ENCODE data around the gene ARHGAP5.
"Not testable (repeated sequence)": the region's sequence is repeated elsewhere in the genome, so short reads cannot be mapped to it uniquely, and the experiment has no call there.

ARHGAP5 gene

GRCh38 chr14:32110548-32110896 lies 33.4 kb downstream of the ARHGAP5 start:
- DNase-seq: no peak

DNA sequence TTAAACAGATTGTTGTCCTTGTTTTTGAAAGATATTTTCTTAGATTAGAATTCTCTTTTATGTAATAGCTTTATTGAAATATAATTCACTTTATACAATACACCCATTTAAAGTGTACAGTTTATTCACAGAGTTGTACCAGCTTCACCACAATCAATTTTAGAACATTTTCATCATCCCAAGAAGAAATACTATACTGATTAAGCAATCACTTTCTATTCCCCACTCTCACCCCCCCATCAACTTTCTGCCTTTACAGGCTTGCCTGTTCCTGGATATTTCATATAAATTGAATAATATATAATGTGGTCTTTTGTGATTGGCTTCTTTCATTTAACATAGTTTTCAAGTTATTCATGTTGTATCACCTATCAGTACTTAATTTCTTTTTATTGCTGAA lies 44.4 kb downstream of the ARHGAP5 start:
- no peak for DNase-seq

DNA sequence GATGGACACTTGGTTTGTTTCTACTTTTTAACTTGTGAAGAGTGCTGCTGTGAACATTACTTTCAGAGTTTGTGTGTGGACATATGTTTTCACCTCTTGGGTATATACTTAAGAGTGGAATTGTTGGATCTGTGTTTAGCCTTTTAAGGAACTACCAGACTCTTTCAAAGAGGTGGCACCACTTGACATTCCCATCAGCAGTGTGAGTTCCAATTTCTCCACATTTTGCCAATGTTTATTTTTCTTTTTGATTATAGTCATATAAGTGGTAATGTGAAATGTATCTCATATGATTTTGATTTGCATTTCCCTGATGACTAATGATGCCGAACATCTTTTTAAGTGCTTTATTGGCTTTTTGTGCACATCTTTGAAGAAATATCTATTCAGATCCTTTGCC lies 44.8 kb downstream of the ARHGAP5 start:
- DNase-seq: no peak

DNA sequence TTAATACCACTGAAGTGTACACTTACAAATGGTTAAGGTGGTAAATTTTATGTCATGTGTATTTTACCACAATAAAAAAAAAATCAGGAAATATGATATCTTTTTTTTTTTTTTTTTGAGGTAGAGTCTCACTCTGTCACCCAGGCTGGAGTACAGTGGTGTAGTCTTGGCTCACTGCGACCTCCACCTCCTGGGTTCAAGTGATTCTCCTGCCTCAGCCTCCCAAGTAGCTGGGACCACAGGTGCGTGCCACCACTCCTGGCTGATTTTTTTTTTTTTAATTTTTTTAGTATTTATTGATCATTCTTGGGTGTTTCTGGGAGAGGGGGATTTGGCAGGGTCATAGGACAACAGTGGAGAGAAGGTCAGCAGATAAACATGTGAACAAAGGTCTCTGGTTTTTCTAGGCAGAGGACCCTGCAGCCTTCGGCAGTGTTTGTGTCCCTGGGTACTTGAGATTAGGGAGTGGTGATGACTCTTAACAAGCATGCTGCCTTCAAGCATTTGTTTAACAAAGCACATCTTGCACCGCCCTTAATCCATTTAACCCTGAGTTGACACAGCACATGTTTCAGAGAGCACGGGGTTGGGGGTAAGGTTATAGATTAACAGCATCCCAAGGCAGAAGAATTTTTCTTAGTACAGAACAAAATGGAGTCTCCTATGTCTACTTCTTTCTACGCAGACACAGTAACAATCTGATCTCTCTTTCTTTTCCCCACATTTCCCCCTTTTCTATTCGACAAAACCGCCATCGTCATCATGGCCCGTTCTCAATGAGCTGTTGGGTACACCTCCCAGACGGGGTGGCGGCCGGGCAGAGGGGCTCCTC lies 50.0 kb downstream of the ARHGAP5 start:
- DNase-seq: not testable (repeated sequence)

DNA sequence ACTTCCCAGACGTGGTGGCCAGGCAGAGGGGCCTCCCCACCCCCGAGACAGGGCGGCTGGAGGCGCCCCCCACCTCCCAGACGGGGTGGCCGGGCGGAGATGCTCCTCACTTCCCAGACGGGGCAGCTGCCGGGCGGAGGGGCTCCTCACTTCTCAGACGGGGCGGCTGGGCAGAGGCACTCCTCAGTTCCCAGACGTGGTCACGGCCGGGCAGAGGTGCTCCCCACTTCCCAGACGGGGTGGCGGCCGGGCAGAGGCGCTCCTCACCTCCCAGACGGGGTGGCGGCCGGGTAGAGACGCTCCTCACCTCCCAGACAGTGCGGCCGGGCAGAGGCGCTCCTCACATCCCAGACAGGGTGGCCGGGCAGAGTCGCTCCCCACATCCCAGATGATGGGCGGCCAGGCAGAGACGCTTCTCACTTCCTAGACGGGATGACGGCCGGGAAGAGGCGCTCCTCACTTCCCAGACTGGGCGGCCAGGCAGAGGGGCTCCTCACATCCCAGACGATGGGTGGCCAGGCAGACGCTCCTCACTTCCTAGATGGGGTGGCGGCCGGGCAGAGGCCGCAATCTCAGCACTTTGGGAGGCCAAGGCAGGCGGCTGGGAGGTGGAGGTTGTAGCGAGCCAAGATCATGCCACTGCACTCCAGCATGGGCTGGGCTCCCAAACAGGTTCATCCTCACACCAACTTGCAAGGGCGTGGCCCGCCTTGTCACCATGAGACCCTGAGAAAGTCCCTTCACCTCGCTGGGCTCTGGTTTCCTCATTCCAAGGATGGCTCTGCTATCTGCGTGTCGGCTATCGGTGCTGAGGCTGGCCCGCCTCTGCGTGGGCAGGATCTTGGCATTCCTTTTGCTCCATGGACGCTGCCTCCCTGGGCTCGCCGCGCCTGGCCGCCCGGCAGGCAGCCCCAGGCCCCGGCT lies 50.9 kb downstream of the ARHGAP5 start:
- DNase-seq: not testable (repeated sequence)

DNA sequence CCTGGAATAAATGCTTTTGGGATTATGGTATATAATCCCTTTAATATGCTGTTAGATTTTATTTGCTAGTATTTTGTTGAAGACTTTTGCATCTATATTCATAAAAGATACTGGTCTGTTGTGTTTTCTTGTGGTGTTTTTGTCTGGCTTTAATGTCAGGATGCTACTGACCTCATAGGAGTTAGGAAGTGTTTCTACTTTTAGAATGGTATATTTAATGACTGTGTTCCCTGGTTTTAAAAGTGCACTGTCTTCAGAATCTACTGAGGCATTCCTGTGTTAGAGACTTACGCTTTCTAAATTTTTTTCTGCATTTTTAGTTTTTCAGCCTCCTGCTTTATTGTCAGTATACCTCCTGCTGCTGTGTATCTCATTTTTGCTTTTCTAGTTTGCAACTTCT lies 51.6 kb downstream of the ARHGAP5 start:
- DNase-seq: no peak

DNA sequence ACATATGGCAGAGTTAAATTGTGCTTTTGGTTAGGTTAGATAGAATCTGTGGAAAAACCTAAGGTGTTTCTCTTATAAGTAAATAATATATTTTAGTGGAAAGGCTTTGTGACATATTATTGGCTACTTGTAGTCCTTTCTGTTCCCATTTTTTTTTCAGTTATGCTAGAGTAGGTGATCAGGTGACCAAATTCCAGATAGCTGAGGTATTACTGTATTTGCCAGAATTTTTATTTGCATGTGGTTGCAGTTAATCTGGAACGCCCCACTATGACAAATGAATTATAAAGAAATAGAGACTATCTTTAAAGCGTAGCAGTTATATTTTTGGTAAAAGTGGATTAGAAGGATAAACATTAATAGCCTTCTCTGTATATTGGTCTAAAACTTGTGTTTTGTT lies 52.0 kb downstream of the ARHGAP5 start:
- no peak for DNase-seq

DNA sequence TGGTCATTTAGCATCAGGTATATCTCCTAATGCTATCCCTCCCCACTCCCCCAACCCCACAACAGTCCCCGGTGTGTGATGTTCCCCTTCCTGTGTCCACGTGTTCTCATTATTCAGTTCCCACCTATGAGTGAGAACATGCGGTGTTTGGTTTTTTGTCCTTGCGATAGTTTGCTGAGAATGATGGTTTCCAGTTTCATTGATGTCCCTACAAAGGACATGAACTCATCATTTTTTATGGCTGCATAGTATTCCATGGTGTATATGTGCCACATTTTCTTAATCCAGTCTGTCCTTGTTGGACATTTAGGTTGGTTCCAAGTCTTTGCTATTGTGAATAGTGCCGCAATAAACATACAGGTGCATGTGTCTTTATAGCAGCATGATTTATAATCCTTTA lies 54.6 kb downstream of the ARHGAP5 start:
- DNase-seq: not testable (repeated sequence)

DNA sequence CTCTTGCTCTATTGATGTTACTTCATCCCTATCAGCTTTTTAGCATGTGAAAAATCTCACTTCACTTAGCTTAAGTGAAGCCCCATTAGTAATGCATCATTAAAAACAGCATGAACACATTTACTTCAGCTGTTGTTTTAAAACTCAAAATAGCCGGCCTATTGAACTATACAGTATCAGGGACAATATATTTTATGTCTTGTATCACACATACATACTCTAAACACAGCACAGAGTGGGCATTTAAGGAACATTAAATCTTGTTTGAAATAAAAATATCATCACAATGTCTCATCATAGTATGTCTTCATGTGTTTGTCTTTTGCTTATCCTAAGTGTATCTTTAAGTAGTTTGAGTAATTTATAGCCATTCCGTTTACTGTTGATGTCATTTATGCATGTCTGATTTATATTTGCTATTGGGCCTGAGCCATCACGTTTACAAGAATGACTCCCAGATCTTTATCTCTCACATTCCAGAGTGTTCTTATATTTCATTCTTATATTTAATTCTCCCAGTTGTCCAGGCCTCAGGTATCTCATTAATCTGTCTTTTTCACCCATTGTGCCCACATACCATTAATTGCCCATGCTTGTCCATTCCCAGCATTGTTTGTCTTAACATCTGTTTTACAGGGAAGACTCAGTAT lies 57.5 kb downstream of the ARHGAP5 start:
- DNase-seq: no peak

DNA sequence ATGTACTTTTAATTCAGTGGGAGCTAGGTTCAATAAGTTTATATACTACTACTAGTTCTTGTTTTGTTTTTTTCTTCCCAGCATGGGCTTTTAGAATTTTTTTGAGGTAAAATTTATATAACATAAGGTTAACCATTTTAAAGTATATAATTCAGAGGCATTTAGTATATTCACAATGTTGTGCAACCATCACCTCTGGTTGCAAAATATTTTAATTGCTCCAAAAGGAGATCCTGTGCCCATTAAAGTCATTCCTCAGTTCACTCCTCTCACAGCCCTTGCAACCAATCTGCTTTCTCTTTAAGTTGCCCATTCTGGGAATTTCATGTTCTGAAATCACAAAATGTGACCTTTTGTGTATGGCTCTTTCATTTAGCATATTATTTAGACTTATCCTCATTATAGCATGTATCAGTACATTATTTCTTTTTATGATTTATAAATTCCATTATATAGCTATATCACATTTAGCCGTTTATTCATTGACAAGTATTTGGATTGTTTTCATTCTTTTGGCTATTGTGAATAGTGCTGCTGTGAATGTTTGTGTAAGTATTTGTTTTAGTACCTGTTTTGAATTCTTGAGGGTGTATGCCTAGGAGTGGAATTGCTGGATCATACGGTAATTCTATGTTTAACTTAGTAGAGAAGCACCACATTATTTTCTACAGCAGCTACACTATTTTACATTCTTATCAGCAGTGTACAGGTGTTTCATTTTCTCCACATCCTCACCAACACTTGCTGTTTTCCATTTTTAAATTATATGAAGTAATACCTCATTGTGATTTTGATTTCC lies 59.1 kb downstream of the ARHGAP5 start:
- no peak for DNase-seq

- no peak for DNase-seq
Measured at GRCh38 chr14:32137313-32137712, 60.2 kb downstream of the ARHGAP5 start.

GRCh38 chr14:32137892-32138291 lies 60.8 kb downstream of the ARHGAP5 start:
- DNase-seq: no peak

DNA sequence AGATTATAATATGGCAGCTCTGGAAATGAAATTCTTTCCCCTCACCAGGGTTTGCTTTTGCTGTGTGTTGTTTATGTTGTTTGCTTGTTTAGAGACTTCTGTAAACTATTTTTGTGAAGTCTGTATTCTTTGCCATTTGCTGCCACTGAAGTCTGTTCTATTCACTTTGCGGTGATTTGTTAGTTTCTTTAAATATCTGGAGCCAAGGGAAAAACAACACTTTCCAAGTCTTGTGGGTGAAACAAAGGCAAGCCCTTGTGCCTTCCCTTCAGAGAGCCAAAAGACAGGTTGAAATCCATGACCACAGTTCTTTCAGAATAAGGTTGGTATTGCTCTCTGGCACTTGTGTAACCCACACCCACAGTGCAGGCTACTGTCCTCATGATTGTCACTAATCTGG lies 65.2 kb downstream of the ARHGAP5 start:
- DNase-seq: no peak

DNA sequence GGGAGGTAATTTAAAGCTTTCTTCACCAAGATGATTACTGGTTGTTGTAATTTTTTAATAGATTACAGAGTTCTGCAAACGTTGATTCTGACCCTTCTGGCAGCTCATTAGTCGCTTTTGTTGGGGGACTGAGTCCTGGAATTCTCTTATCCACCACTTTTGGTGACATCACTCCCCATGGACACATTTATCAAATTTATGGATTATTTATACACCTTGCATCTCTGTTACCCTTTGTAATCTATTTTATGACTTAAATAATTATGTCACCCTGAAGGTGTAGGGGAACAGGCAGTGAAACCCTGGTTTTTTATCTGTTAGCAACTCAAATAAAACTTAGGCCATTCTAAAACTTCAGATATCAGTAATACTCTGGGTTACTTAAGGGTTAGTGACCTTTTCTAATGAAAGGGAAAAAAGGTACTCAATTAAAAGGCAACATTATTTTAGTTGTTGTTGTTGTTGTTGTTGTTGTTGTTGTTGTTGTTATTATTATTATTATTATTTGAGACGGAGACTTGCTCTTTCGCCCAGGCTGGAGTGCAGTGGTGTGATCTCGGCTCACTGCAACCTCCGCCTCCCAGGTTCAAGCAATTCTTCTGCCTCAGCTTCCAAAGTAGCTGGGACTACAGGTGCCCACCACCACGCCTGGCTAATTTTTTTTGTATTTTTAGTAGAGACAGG lies 65.8 kb downstream of the ARHGAP5 start:
- no peak for DNase-seq

- DNase-seq: no peak
Measured at GRCh38 chr14:32150392-32150791, 73.3 kb downstream of the ARHGAP5 start.

DNA sequence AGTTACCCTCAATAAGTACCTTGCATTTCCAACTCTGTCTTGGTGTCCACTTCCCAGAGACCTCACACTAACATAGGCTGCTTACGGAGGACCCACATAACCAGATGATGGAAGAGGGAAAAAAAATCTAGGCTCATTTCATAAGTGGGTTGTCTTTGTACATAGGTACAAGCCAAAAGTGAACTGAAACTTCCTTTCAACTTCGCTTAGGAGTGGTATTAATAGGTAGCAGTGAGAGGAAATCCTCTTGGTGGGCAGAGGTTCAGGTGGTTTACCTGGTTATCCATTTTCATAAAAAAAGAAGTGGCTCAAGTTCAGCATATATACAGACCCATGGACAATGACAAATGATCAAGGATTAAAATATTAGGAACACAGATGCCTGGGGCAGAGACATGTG lies 88.9 kb downstream of the ARHGAP5 start:
- DNase-seq: no peak

DNA sequence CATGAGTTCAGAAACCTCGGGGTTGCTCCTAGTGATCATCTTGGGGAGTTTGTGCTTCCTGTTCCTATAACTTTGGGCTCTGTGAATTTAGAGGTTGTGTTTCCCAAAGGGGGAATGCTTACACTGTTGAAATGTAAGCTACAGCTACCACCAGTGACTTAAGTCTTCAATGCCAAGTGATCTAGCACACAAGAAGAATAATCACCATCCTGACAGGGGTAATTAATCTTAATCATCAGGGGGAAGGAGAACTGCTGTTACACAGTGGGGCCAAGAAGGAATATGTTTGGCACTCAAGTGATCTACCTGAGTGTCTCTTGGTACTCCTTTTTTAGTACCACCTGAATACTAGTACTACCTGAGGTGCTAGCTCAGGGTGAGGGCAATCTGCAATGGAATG lies 89.8 kb downstream of the ARHGAP5 start:
- no peak for DNase-seq

DNA sequence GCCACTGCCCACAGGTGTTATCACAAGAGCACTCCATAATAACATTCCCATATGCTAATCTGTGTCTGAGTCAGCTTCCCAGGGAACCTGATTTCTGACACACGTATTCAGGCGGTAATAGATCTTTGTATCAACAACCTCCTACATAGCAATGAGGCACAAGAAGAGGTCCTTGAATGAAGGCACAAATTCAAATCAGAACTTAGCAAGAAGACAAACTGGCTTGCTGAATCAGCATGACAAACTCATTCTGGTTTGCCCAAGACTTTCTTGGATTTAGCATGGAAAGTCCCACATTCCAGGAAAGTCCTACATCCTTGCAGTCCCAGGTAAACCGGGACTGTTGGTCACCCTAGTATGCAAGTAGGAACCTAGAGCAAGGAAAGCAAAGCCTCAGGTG lies 90.8 kb downstream of the ARHGAP5 start:
- no peak for DNase-seq

GRCh38 chr14:32169191-32169590 lies 92.1 kb downstream of the ARHGAP5 start:
- no peak for DNase-seq

DNA sequence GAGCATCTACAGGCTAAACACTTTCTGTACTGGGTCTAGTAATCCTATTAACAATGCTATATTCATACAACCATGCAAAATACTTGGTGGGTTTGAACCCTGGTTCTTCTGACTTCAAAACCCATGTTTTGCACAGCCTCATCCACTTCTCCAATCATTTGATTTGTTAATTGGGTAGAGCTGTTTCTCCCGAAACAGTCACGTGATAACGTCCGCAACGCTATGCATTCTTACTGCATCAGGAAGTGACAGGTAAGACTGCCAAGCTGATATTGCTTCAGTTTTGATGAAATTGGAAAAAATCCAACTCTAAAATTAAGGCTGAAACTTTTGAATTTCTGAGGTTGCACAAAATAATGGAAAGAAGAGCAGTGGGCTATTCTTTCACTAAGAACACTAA lies 94.4 kb downstream of the ARHGAP5 start:
- no peak for DNase-seq

DNA sequence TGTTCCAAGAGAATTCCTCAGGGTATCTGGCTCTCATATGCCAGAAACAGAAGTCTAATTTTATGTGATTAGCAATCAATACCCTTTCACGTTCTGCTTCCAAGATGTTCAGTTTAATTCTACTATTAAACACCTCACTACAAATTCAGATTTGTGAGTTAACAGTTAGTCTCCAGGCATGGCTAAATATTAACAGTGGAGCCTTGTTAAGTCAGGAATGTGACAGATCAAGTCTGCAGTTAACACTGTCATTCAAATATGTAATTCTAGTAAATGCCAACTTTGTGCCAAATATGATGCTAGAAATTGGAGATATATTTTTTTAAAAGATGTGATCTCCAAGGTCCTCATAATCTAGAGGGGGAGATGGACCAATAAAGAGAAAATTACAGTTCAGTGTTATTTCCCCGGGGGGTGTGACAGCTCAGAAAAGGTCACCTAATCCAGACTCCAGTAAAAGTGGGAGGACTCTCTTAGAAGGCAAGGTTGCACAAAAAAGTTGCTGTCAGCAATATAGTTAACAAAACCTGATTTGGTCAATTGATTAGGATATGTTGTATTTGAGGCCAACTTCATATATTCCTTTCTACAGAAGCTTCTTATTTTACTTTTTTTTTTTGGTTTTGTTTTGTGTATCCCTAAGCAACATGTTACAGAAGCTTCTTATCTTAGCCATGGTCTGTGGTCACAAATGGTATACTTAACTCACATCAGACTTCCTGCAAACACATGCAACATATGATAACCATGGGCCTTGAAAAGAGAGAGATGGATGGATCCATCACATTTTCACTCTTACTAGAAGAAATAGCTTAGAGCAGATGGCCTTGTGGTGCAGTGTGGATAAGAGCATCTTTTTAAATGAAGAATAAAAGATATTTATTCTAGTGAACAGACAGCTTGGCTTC lies 106.3 kb downstream of the ARHGAP5 start:
- DNase-seq: no peak

Measured in islet precursor cell (in vitro differentiated cells).